Astrocyte (in vitro differentiated cells and primary cell): ENCODE results near the gene STAP1. TPM values are rescaled to one million over a fixed set of nuclear protein-coding genes. Genes with fewer than 3 reads are reported as not detected.
A peak's percentile ranks its signal among the peaks of the same experiment; 100 is the strongest.

Source experiments
- DNase-seq: peaks from one replicate; pipeline ENCODE4 v3.0.0-alpha.2; 2010; ENCODE audit warnings: low read depth
- FAIRE-seq: peaks from 2 replicates; lab custom pipeline; 2011; peaks lifted over from hg19 to GRCh38; lab: Jason Lieb, UNC
- H2AFZ ChIP-seq: 2 replicates; pipeline ENCODE4 v1.6.0; 2012; ENCODE audit warnings: low read depth, low read length, inconsistent platforms
- H3K27ac ChIP-seq: 2 replicates; pipeline ENCODE4 v1.5.1; 2011; ENCODE audit warnings: low read depth, low read length, inconsistent platforms
- H3K27me3 ChIP-seq: 2 replicates; pipeline ENCODE4 v1.6.0; 2011; ENCODE audit warnings: low read length, inconsistent platforms; ENCODE audit not compliant: insufficient read depth
- H3K36me3 ChIP-seq: 2 replicates; pipeline ENCODE4 v1.5.1; 2011; ENCODE audit warnings: low read length, inconsistent platforms; ENCODE audit not compliant: insufficient read depth
- H3K4me1 ChIP-seq: 2 replicates; pipeline ENCODE4 v1.5.1; 2011; ENCODE audit warnings: low read length, inconsistent platforms; ENCODE audit not compliant: insufficient read depth
- H3K4me2 ChIP-seq: 2 replicates; pipeline ENCODE4 v1.6.0; 2012; ENCODE audit warnings: low read length, inconsistent platforms
- H3K4me3 ChIP-seq: 2 replicates; pipeline ENCODE4 v1.5.1; 2011; ENCODE audit warnings: low read depth, mild to moderate bottlenecking, low read length, inconsistent platforms; ENCODE audit not compliant: insufficient read depth
- H3K79me2 ChIP-seq: 2 replicates; pipeline ENCODE4 v1.6.0; 2012; ENCODE audit warnings: mild to moderate bottlenecking, low read length, inconsistent platforms; ENCODE audit not compliant: insufficient read depth
- H3K9ac ChIP-seq: 2 replicates; pipeline ENCODE4 v1.6.0; 2012; ENCODE audit warnings: mild to moderate bottlenecking, low read length, inconsistent platforms
- H3K9me3 ChIP-seq: 2 replicates; pipeline ENCODE4 v1.5.1; 2012; ENCODE audit warnings: low read depth, mild to moderate bottlenecking, low read length, inconsistent platforms; ENCODE audit not compliant: insufficient read depth
- H4K20me1 ChIP-seq: 2 replicates; pipeline ENCODE4 v1.6.0; 2012; ENCODE audit warnings: low read length, inconsistent platforms; ENCODE audit not compliant: insufficient read depth
- H3K27ac Mint-ChIP-seq: one replicate; pipeline ENCODE4 v1.8.0; 2021; ENCODE audit warnings: mild to moderate bottlenecking, mixed read lengths; ENCODE audit not compliant: unreplicated experiment
- H3K27me3 Mint-ChIP-seq: one replicate; pipeline ENCODE4 v1.8.0; 2021; ENCODE audit warnings: low read depth, mixed read lengths; ENCODE audit not compliant: unreplicated experiment
- H3K36me3 Mint-ChIP-seq: one replicate; pipeline ENCODE4 v1.8.0; 2021; ENCODE audit warnings: low read depth, mixed read lengths; ENCODE audit not compliant: unreplicated experiment
- H3K4me1 Mint-ChIP-seq: one replicate; pipeline ENCODE4 v1.8.0; 2021; ENCODE audit warnings: low read depth, mixed read lengths; ENCODE audit not compliant: unreplicated experiment
- H3K4me3 Mint-ChIP-seq: one replicate; pipeline ENCODE4 v1.8.0; 2021; ENCODE audit warnings: mild to moderate bottlenecking, moderate library complexity, mixed read lengths; ENCODE audit not compliant: unreplicated experiment
- H3K9me3 Mint-ChIP-seq: one replicate; pipeline ENCODE4 v1.8.0; 2021; ENCODE audit warnings: mild to moderate bottlenecking, mixed read lengths; ENCODE audit not compliant: unreplicated experiment
- CTCF ChIP-seq: IDR thresholded peaks from 2 replicates; pipeline ENCODE4 v1.5.1; 2011; ENCODE audit warnings: low read depth, mild to moderate bottlenecking, inconsistent platforms, low read length, moderate library complexity; ENCODE audit not compliant: insufficient read depth
- EZH2 ChIP-seq: IDR thresholded peaks from 2 replicates; pipeline ENCODE4 v1.6.1; 2012; ENCODE audit warnings: mild to moderate bottlenecking, low read length, inconsistent platforms; ENCODE audit not compliant: insufficient read depth
- total RNA-seq: library from RNA; stranded (reverse); gene quantifications from 2 replicates; pipeline ENCODE4 v1.2.1, GENCODE V29; 2021

STAP1 gene
- total RNA-seq, 1 donor from 2014 or later, result not detected

- H3K27ac ChIP-seq, result no peak overlapping the region
- no peak overlapping the region for H2AFZ ChIP-seq
- Mint-ChIP-seq H3K4me1 (no peaks in the 10 kb centered on the region), H3K27ac (no peak overlapping the region), H3K9me3 (no peaks in the 10 kb centered on the region), H3K4me3 (no peak overlapping the region), H3K27me3 (no peaks in the 10 kb centered on the region), H3K36me3 (no peaks in the 10 kb centered on the region)
- no peaks in the 10 kb centered on the region for H3K4me1 ChIP-seq
- TF ChIP-seq CTCF, result no peak
- no peak for TF ChIP-seq EZH2
- FAIRE-seq (no peak), DNase-seq (peak; percentile 82)
- no peaks in the 10 kb centered on the region for H3K79me2 ChIP-seq
- H3K4me3 ChIP-seq, result no peak overlapping the region
- H3K9ac ChIP-seq, result no peak overlapping the region
- no peaks in the 10 kb centered on the region for H3K36me3 ChIP-seq
- no peaks in the 10 kb centered on the region for H4K20me1 ChIP-seq
- H3K27me3 ChIP-seq, result no peaks in the 10 kb centered on the region
- no peaks in the 10 kb centered on the region for H3K9me3 ChIP-seq
- no peak overlapping the region for H3K4me2 ChIP-seq
These were observed 6.8 kb downstream of the STAP1 start for GRCh38 chr4:67565284-67565683.

GRCh38 chr4:67566335-67566734 is 7.8 kb downstream of the STAP1 start:
- H3K27me3 ChIP-seq, result no peaks in the 10 kb centered on the region
- no peaks in the 10 kb centered on the region for H3K4me1 Mint-ChIP-seq
- H3K36me3 ChIP-seq, result no peaks in the 10 kb centered on the region
- H4K20me1 ChIP-seq, result no peaks in the 10 kb centered on the region
- no peak overlapping the region for H3K27ac Mint-ChIP-seq
- H3K27me3 Mint-ChIP-seq, result no peaks in the 10 kb centered on the region
- no peaks in the 10 kb centered on the region for H3K79me2 ChIP-seq
- no peak overlapping the region for H3K4me2 ChIP-seq
- no peaks in the 10 kb centered on the region for H3K9me3 ChIP-seq
- H3K4me3 ChIP-seq, result no peak overlapping the region
- H3K36me3 Mint-ChIP-seq, result no peaks in the 10 kb centered on the region
- no peaks in the 10 kb centered on the region for H3K4me1 ChIP-seq
- no peak for TF ChIP-seq EZH2
- TF ChIP-seq CTCF, result no peak
- no peak for DNase-seq
- no peak overlapping the region for H3K4me3 Mint-ChIP-seq
- H3K27ac ChIP-seq, result no peak overlapping the region
- H3K9ac ChIP-seq, result no peak overlapping the region
- H2AFZ ChIP-seq, result no peak overlapping the region
- H3K9me3 Mint-ChIP-seq, result no peaks in the 10 kb centered on the region
- FAIRE-seq, result no peak

GRCh38 chr4:67568820-67569219 is 10.3 kb downstream of the STAP1 start:
- Histone ChIP-seq H3K9me3 (no peaks in the 10 kb centered on the region), H3K9ac (no peak overlapping the region), H3K4me3 (no peak overlapping the region), H3K36me3 (no peaks in the 10 kb centered on the region), H3K27me3 (no peaks in the 10 kb centered on the region), H3K4me2 (no peak overlapping the region), H3K27ac (no peak overlapping the region), H3K4me1 (no peaks in the 10 kb centered on the region), H3K79me2 (no peaks in the 10 kb centered on the region), H4K20me1 (no peaks in the 10 kb centered on the region), H2AFZ (no peak overlapping the region)
- TF ChIP-seq EZH2 (no peak), CTCF (no peak)
- no peaks in the 10 kb centered on the region for H3K9me3 Mint-ChIP-seq
- peak; percentile 55 for FAIRE-seq
- H3K4me1 Mint-ChIP-seq, result no peaks in the 10 kb centered on the region
- no peak overlapping the region for H3K27ac Mint-ChIP-seq
- peak; percentile 44 for DNase-seq
- H3K36me3 Mint-ChIP-seq, result no peaks in the 10 kb centered on the region
- H3K27me3 Mint-ChIP-seq, result no peaks in the 10 kb centered on the region
- no peak overlapping the region for H3K4me3 Mint-ChIP-seq
